ENCODE data around the gene MMP26.
"Not testable (repeated sequence)": the region's sequence is repeated elsewhere in the genome, so short reads cannot be mapped to it uniquely, and the experiment has no call there.

Gene MMP26

DNA sequence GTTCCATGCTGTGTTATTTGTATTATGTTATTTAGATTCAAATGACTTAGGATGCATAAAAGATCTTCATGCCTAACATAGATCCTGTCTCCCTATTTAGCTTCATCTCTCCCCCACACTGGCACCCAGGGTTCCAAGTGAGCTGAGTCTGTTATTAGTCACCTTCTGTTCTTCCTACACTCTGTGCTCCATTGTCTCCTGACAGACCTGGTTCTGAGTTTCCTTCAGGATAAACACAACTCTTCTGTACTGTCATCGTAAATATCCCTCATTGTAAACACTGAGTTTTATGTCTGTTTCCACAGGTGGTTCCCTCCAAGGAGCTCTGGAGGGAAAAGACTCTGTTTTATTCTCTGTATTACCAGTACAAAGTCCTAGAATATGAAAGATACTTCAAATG is 8.7 kb downstream of the MMP26 start:
- Histone ChIP-seq H3K36me3 (ENCODE audit: control insufficient read depth in 2 of 2, insufficient read depth in 1 of 2, low read length in 2 of 2) (no peaks in the 10 kb centered on the region), H3K4me1 (ENCODE audit: control insufficient read depth, insufficient read depth, low read length) (no peaks in the 10 kb centered on the region), H3K27ac (ENCODE audit: extremely low read depth, low read depth, low read length) (no peak overlapping the region), H3K9me3 (ENCODE audit: control insufficient read depth, insufficient read depth, low read depth, low read length) (no peaks in the 10 kb centered on the region), H3K4me3 (ENCODE audit: low read depth, low read length) (no peak overlapping the region)
- TF ChIP-seq, protein P1, sequence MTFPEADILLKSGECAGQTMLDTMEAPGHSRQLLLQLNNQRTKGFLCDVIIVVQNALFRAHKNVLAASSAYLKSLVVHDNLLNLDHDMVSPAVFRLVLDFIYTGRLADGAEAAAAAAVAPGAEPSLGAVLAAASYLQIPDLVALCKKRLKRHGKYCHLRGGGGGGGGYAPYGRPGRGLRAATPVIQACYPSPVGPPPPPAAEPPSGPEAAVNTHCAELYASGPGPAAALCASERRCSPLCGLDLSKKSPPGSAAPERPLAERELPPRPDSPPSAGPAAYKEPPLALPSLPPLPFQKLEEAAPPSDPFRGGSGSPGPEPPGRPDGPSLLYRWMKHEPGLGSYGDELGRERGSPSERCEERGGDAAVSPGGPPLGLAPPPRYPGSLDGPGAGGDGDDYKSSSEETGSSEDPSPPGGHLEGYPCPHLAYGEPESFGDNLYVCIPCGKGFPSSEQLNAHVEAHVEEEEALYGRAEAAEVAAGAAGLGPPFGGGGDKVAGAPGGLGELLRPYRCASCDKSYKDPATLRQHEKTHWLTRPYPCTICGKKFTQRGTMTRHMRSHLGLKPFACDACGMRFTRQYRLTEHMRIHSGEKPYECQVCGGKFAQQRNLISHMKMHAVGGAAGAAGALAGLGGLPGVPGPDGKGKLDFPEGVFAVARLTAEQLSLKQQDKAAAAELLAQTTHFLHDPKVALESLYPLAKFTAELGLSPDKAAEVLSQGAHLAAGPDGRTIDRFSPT (tag by site-specific recombination; IDR thresholded peaks at IDR 0.05), result no peak
- peak; percentile 67 for TF ChIP-seq SCRT2 (tag by site-specific recombination; IDR thresholded peaks at IDR 0.05)
- TF ChIP-seq ZNF600 (tag by site-specific recombination; IDR thresholded peaks at IDR 0.05), result no peak
- TF ChIP-seq ZNF292 (tag by site-specific recombination; IDR thresholded peaks at IDR 0.05; ENCODE audit: borderline replicate concordance, low read depth), result no peak
- ChIA-PET CTCF (interaction anchor here (0.6 kb wide), 2 partner anchors 13 to 38 kb away, joined by 3 to 7 read pairs; no protein-coding TSS in a partner anchor), POLR2A (no interaction called here)

DNA sequence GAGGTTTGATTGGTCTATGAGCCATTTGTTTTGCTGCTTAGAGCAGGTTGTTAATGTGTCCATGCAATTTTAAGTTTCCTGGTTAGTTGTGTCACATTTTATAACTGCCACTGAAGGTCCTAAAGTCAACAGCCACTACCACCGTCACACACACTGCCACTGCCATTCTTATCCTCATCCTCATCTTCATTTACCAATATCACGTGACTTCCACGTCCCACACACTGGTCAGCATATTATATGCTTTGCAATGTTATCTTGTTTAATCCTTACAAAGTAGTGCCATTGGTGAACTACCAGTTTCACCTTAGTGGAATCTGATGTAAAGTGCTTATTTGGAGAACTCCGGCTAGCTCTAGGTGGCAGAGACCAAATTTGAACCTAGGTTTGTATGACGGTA is 9.7 kb downstream of the MMP26 start:
- TF ChIP-seq ZNF350 (tag by site-specific recombination; IDR thresholded peaks at IDR 0.05), result no peak
- no peak for TF ChIP-seq HOXA7 (CRISPR knock-in tag; IDR thresholded peaks at IDR 0.05; ENCODE audit: borderline replicate concordance)
- Histone ChIP-seq H3K9me3 (ENCODE audit: control insufficient read depth, insufficient read depth, low read depth, low read length) (no peaks in the 10 kb centered on the region), H3K36me3 (ENCODE audit: control insufficient read depth in 2 of 2, insufficient read depth in 1 of 2, low read length in 2 of 2) (no peaks in the 10 kb centered on the region), H3K4me3 (ENCODE audit: low read depth, low read length) (no peak overlapping the region), H3K27ac (ENCODE audit: extremely low read depth, low read depth, low read length) (no peak overlapping the region), H3K4me1 (ENCODE audit: control insufficient read depth, insufficient read depth, low read length) (no peaks in the 10 kb centered on the region)
- ChIA-PET POLR2A (no interaction called here), CTCF (no interaction called here)

DNA sequence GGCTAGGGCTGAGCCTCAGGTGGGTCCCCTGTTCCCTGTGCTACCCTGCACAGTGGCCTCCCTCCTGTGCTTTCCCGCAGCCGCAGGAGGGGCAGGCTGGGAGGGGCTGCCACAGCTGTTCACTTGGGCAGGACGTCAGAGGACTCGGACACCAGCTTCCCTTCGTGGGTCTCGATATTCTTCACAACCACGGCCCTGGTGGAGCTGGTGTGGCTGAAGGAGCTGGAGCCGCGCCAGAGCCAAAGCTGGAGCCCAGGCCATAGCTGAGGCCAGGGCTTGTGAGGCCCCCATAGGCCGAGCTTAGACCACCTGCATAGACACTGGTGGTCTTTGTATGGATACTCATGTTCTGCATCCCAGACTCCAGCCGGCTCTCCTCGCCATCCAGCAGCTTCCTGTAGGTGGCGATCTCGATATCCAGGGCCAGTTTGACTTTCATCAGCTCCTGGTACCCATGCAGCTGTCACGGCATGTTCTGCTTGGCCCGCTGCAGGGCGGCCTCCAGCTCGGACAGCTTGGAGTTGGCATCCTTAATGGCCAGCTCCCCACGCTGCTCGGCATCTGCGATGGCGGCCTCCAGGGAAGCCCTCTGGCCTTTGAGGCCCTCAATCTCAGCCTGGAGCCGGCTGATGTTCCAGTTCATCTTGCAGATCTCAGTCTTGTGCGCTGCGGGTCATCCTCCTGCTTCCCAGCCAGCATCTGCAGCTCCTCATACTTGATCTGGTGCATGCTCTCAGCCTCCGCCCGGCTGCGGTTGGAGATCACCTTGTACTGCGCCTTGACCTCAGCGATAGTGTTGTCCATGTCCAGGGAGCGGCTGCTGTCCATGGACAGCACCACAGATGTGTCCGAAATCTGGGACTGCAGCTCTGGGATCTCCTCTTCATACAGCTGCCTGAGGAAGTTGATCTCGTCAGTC is 18.3 kb downstream of the MMP26 start:
- POLR2A ChIA-PET, result interaction anchor here (0.6 kb wide), 1 partner anchor 151 kb away, joined by 4 read pairs; no protein-coding TSS in a partner anchor
- CTCF ChIA-PET; H3K27ac ChIP-seq (ENCODE audit: extremely low read depth, low read depth, low read length); H3K9me3 ChIP-seq (ENCODE audit: control insufficient read depth, insufficient read depth, low read depth, low read length); H3K36me3 ChIP-seq (ENCODE audit: control insufficient read depth in 2 of 2, insufficient read depth in 1 of 2, low read length in 2 of 2); H3K4me1 ChIP-seq (ENCODE audit: control insufficient read depth, insufficient read depth, low read length); H3K4me3 ChIP-seq (ENCODE audit: low read depth, low read length): not testable (repeated sequence)

DNA sequence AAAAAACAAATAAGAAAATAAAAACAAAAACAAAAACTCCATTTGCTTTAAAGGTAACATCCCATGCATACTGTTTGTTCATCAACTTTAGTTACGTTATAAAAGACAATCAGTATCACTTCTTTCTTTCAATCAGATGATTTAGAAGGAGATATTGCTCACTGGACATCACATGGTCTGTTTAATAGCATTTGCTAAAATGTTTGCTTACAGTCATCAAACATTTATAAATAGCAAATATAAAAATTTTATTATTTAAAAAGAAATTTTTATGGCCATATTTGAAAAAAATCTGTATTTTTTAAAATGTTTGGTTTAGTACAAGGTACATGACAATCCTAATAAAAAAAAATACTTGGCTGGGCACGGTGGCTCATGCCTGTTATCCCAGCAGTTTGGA is 22.6 kb downstream of the MMP26 start:
- no peaks in the 10 kb centered on the region for H3K9me3 ChIP-seq (ENCODE audit: control insufficient read depth, insufficient read depth, low read depth, low read length)
- H3K36me3 ChIP-seq (ENCODE audit: control insufficient read depth in 2 of 2, insufficient read depth in 1 of 2, low read length in 2 of 2), result no peaks in the 10 kb centered on the region
- POLR2A ChIA-PET, result no interaction called here
- no peak overlapping the region for H3K27ac ChIP-seq (ENCODE audit: extremely low read depth, low read depth, low read length)
- no peak overlapping the region for H3K4me3 ChIP-seq (ENCODE audit: low read depth, low read length)
- no peak for TF ChIP-seq ZNF324 (tag by site-specific recombination; IDR thresholded peaks at IDR 0.05)
- TF ChIP-seq KLF16 (tag by site-specific recombination; IDR thresholded peaks at IDR 0.05), result no peak
- CTCF ChIA-PET, result no interaction called here
- no peaks in the 10 kb centered on the region for H3K4me1 ChIP-seq (ENCODE audit: control insufficient read depth, insufficient read depth, low read length)

DNA sequence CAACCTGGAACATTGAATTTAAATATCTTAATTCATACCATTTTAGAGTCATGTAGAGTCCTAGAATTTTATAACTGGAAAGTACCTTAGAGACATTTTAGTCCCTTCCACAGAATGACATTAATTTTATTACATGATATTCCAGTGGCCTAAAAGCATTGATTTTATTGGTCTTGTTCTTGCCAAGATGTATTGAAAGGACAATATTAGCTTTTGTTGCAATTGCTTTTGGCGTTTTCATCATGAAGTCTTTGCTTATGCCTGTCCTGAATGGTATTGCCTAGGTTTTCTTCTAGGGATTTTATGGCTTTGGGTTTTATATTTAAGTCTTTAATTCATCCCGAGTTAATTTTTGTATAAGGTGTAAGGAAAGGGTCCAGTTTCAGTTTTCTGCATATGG is 36.2 kb downstream of the MMP26 start:
- H3K9me3 ChIP-seq (ENCODE audit: control insufficient read depth, insufficient read depth, low read depth, low read length), result no peaks in the 10 kb centered on the region
- no peak overlapping the region for H3K27ac ChIP-seq (ENCODE audit: extremely low read depth, low read depth, low read length)
- CTCF ChIA-PET, result interaction anchor here (0.6 kb wide), 1 partner anchor 64 kb away, joined by 5 read pairs; no protein-coding TSS in a partner anchor
- H3K4me1 ChIP-seq (ENCODE audit: control insufficient read depth, insufficient read depth, low read length), result no peaks in the 10 kb centered on the region
- no peak overlapping the region for H3K4me3 ChIP-seq (ENCODE audit: low read depth, low read length)
- POLR2A ChIA-PET, result no interaction called here
- H3K36me3 ChIP-seq (ENCODE audit: control insufficient read depth in 2 of 2, insufficient read depth in 1 of 2, low read length in 2 of 2), result no peaks in the 10 kb centered on the region
- TF ChIP-seq ZNF16 (tag by site-specific recombination; IDR thresholded peaks at IDR 0.05; ENCODE audit: low read depth) (no peak), SP3 (tag by site-specific recombination; IDR thresholded peaks at IDR 0.05) (no peak), ZNF843 (tag by site-specific recombination; IDR thresholded peaks at IDR 0.05) (no peak), ZBTB7A (tag by site-specific recombination; IDR thresholded peaks at IDR 0.05; ENCODE audit: low read depth) (no peak), ZNF155 (tag by site-specific recombination; IDR thresholded peaks at IDR 0.05) (no peak), MEIS1 (CRISPR knock-in tag; IDR thresholded peaks at IDR 0.05; ENCODE audit: borderline replicate concordance) (no peak), TRIM28 (IDR thresholded peaks at IDR 0.05; ENCODE audit: borderline replicate concordance, low read length) (no peak), ZNF549 (tag by site-specific recombination; IDR thresholded peaks at IDR 0.05) (no peak), ZNF138 (tag by site-specific recombination; IDR thresholded peaks at IDR 0.05; ENCODE audit: borderline replicate concordance) (no peak)
- TF ChIP-seq, protein P2, sequence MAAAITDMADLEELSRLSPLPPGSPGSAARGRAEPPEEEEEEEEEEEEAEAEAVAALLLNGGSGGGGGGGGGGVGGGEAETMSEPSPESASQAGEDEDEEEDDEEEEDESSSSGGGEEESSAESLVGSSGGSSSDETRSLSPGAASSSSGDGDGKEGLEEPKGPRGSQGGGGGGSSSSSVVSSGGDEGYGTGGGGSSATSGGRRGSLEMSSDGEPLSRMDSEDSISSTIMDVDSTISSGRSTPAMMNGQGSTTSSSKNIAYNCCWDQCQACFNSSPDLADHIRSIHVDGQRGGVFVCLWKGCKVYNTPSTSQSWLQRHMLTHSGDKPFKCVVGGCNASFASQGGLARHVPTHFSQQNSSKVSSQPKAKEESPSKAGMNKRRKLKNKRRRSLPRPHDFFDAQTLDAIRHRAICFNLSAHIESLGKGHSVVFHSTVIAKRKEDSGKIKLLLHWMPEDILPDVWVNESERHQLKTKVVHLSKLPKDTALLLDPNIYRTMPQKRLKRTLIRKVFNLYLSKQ (tag by site-specific recombination; IDR thresholded peaks at IDR 0.05; ENCODE audit: borderline replicate concordance), result no peak
- TF ChIP-seq, protein P3, sequence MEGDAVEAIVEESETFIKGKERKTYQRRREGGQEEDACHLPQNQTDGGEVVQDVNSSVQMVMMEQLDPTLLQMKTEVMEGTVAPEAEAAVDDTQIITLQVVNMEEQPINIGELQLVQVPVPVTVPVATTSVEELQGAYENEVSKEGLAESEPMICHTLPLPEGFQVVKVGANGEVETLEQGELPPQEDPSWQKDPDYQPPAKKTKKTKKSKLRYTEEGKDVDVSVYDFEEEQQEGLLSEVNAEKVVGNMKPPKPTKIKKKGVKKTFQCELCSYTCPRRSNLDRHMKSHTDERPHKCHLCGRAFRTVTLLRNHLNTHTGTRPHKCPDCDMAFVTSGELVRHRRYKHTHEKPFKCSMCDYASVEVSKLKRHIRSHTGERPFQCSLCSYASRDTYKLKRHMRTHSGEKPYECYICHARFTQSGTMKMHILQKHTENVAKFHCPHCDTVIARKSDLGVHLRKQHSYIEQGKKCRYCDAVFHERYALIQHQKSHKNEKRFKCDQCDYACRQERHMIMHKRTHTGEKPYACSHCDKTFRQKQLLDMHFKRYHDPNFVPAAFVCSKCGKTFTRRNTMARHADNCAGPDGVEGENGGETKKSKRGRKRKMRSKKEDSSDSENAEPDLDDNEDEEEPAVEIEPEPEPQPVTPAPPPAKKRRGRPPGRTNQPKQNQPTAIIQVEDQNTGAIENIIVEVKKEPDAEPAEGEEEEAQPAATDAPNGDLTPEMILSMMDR (tag by site-specific recombination; IDR thresholded peaks at IDR 0.05), result no peak

Data from HEK293 (cell line).